ENCODE results near the gene XRCC2. TPM values are rescaled to one million over a fixed set of nuclear protein-coding genes. Genes with fewer than 3 reads are reported as not detected.

XRCC2 gene
- total RNA-seq, 1 donor from 2014 or later: 16.3 TPM

GRCh38 chr7:152668975-152669374 lies 7.0 kb downstream of the XRCC2 start:
- no peak for TF ChIP-seq CTCF (conservative IDR thresholded peaks at IDR 0.05)
- Mint-ChIP-seq H3K4me1 (ENCODE audit: unreplicated experiment) (peaks cover 6% of the 10 kb centered on the region), H3K27ac (no peak overlapping the region), H3K27me3 (no peaks in the 10 kb centered on the region), H3K9me3 (no peaks in the 10 kb centered on the region), H3K4me3 (no peak overlapping the region), H3K36me3 (peaks cover 22% of the 10 kb centered on the region)
- DNase-seq (ENCODE audit: extremely low spot score, unreplicated experiment): no peak

GRCh38 chr7:152667958-152668357 lies 8.0 kb downstream of the XRCC2 start:
- no peak for DNase-seq (ENCODE audit: extremely low spot score, unreplicated experiment)
- H3K9me3 Mint-ChIP-seq: no peaks in the 10 kb centered on the region
- H3K4me1 Mint-ChIP-seq (ENCODE audit: unreplicated experiment): peaks cover 7% of the 10 kb centered on the region
- H3K36me3 Mint-ChIP-seq: peaks cover 23% of the 10 kb centered on the region
- H3K4me3 Mint-ChIP-seq: no peak overlapping the region
- no peak overlapping the region for H3K27ac Mint-ChIP-seq
- H3K27me3 Mint-ChIP-seq: no peaks in the 10 kb centered on the region
- TF ChIP-seq CTCF (conservative IDR thresholded peaks at IDR 0.05): no peak

- no peaks in the 10 kb centered on the region for H3K9me3 Mint-ChIP-seq
- H3K4me1 Mint-ChIP-seq (ENCODE audit: unreplicated experiment): peaks cover 7% of the 10 kb centered on the region
- H3K27ac Mint-ChIP-seq: no peak overlapping the region
- H3K4me3 Mint-ChIP-seq: no peak overlapping the region
- DNase-seq (ENCODE audit: extremely low spot score, unreplicated experiment): no peak
- no peak for TF ChIP-seq CTCF (conservative IDR thresholded peaks at IDR 0.05)
- peaks cover 25% of the 10 kb centered on the region for H3K36me3 Mint-ChIP-seq
- H3K27me3 Mint-ChIP-seq: no peaks in the 10 kb centered on the region
These were observed 9.9 kb downstream of the XRCC2 start for GRCh38 chr7:152666078-152666477.

- DNase-seq (ENCODE audit: extremely low spot score, unreplicated experiment): no peak
- peaks cover 7% of the 10 kb centered on the region for H3K4me1 Mint-ChIP-seq (ENCODE audit: unreplicated experiment)
- no peaks in the 10 kb centered on the region for H3K9me3 Mint-ChIP-seq
- no peaks in the 10 kb centered on the region for H3K27me3 Mint-ChIP-seq
- TF ChIP-seq CTCF (conservative IDR thresholded peaks at IDR 0.05): no peak
- H3K36me3 Mint-ChIP-seq: peaks cover 21% of the 10 kb centered on the region
- no peak overlapping the region for H3K4me3 Mint-ChIP-seq
- H3K27ac Mint-ChIP-seq: no peak overlapping the region
These were observed 11.3 kb downstream of the XRCC2 start for GRCh38 chr7:152664636-152665035.

GRCh38 chr7:152663931-152664330 lies 12.0 kb downstream of the XRCC2 start:
- Mint-ChIP-seq H3K36me3 (peaks cover 21% of the 10 kb centered on the region), H3K9me3 (no peaks in the 10 kb centered on the region)

More at GRCh38 chr7:152663931-152664330, 12.0 kb downstream of the XRCC2 start:
- no peak overlapping the region for H3K4me3 Mint-ChIP-seq
- TF ChIP-seq CTCF (conservative IDR thresholded peaks at IDR 0.05): no peak
- peaks cover 7% of the 10 kb centered on the region for H3K4me1 Mint-ChIP-seq (ENCODE audit: unreplicated experiment)
- no peak for DNase-seq (ENCODE audit: extremely low spot score, unreplicated experiment)
- H3K27ac Mint-ChIP-seq: no peak overlapping the region
- H3K27me3 Mint-ChIP-seq: no peaks in the 10 kb centered on the region

Data from type B pancreatic cell (in vitro differentiated cells).